Kidney capillary endothelial cell (primary cell): ENCODE data around the gene KDM5A.

Source experiments
- DNase-seq: peaks from one replicate; pipeline ENCODE4 v3.0.0-alpha.2; 2018; ENCODE audit warnings: low spot score

KDM5A gene

DNA sequence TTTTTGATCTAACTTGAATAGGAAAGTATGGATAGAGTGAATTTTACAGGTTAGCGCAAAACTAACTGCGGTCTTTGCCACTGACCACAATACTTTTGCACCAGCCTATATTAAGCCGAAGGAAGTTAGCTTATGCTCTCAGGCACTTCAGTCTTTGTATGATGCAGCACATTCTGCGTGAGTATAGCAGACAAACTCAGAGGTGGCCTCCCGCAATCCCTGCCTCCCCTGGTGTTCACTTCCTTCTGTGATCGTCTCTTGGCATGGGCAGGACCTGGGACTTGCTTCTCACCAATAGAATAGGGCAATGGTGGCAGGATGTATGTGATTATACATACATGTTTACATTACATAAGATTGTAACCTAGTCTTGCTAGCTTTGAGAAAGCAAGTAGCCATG lies 116.2 kb downstream of the KDM5A start:
- DNase-seq, result no peak

DNA sequence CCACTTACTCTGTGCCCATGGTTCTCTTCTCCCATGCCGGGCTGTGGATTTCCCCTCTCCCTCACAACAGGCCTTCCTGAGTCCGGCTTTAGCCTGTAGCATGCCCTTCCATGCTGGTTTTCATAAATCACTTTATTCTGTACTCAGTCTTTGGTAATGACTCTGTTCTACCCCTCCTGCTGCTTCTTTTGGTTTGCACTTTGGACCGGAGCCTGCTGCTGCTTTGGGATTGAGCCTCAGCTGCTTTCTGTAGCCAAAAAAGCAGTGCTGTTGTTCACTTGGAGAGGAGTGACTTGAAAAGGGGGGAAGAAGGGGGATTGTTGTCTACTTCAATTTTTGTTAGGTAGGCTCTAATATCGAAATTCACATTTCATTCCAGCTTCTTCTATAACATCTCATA lies 118.0 kb downstream of the KDM5A start:
- DNase-seq, result no peak

DNA sequence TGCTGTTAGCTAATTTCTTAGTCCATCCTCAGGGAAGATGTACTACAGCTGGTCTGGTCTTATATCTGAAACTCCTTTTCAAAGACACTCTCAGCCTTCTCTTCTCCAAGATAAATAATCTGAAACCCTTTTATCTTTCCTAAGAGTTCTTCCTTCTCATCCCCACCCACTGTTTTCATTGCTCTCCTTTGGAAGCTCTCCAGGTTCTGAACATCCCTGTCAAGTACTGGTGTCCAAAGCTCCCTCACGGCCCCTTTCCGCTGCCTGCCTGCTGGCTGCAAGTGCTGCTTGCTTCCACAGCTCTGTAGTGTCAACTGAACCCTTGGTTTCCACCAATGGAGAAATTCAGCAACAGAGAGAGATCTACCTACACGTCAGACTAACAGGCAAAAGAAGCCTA lies 119.9 kb downstream of the KDM5A start:
- DNase-seq, result no peak

- DNase-seq, result no peak
Measured at GRCh38 chr12:268483-268840, 120.7 kb downstream of the KDM5A start.

DNA sequence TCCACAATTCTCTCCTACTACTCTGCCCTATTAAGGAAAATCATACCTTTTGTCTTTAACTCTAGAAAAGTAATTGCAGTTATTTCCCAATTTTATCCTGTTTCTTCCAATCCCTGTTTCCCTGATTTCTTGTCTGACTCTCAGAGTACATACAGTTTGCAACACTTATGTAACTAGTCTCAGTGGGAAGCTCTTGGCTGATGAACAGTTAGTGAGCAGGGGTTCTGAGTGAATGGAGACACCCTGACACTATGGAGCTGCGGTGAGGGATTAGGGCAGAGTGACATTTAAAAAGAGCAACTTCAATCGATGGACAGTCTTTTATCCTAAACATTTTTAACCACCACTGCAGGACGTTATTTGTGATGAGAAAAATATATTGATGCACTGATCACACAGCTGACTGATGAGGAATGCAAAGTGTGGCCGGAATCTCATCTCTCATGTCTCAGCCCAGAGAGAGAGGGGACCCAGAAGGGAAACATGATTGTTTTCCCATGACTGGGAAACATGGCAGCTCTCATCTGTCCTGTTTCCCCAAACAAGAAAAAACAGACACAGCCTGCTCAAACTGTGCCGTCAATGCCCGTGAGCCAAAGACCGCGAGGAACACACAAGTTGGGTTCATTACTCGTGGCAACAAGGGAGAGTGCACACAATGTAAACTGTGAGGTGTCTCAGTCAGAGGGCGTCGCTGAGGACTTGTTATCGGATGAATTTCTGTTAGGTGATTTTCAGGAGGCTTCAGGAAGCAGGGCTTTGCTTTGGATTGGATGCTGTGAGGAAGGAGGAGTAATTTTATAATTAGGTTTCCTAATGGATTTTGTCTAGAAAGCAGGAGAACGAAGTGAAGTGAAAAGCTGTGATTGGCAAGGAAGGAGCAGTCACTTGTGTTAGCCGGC lies 121.3 kb downstream of the KDM5A start:
- no peak for DNase-seq

- DNase-seq, result no peak
Measured at GRCh38 chr12:265096-265495, 124.0 kb downstream of the KDM5A start.

DNA sequence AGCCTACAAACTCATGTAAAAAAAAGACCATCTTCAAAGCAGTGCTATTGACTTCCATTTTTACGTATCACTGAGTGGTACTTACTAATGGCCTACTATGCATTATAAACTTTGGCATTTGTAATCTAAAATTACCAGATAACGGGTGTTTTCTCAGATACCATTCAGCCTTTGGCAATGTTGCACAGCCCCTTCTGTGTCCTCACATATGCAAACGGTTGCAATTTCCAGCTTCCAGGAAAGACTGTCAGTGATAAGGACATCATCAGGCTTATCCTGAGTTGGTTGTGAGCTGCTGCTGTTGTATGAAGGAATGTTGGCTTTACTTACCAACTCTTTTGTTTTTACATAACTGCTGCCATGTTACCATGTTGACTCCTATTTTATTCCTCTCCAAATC lies 124.9 kb downstream of the KDM5A start:
- DNase-seq, result no peak

GRCh38 chr12:263574-263973 lies 125.5 kb downstream of the KDM5A start:
- no peak for DNase-seq

- DNase-seq, result no peak
Measured at GRCh38 chr12:262817-263216, 126.3 kb downstream of the KDM5A start, which contains the start of gene SLC6A13. TSS of gene SLC6A13 (minus strand) at chr12:262836. CDS start at chr12:260052, 2,784 bp downstream.

DNA sequence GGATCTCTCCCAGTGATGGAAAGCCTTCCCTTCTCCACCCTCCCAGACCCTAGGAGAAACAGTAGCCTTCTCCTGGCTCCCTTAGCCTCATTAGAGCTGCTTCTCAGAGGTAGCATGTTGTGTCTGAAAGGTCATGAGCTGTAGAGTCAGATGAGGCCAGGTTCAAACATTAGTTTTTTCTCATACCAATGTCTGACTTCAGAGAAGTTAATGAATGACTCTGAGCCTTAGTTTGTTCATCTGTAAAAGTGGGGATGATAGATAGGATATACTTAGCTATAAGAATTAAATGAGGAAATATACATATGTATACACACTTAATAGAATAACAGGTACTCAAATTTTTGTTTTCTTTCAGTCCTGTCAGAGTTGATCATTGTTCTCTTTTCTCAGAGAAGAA lies 127.0 kb downstream of the KDM5A start:
- DNase-seq, result no peak

GRCh38 chr12:257521-258321 lies 131.4 kb downstream of the KDM5A start:
- DNase-seq, result no peak

GRCh38 chr12:256958-257357 lies 132.2 kb downstream of the KDM5A start:
- DNase-seq, result no peak

DNA sequence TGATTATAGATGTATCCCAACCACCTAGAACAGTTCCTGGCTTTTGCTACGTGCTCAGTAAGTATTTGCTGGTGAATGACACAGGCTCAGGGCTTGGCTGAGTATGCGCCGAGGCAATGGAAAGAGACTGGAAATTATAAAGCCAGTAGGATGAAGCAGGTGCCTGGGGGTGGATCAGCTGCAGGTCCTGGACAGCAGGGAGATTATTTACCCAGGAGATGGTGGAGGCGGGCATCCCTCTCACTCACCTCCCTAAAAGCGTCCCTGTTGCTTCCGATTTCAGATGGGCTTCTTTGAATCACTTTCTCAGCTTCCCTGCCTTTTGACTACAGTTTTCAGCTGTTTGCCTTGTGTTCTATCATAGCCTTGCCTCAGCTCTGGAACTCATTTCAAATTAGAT lies 132.9 kb downstream of the KDM5A start:
- no peak for DNase-seq

DNA sequence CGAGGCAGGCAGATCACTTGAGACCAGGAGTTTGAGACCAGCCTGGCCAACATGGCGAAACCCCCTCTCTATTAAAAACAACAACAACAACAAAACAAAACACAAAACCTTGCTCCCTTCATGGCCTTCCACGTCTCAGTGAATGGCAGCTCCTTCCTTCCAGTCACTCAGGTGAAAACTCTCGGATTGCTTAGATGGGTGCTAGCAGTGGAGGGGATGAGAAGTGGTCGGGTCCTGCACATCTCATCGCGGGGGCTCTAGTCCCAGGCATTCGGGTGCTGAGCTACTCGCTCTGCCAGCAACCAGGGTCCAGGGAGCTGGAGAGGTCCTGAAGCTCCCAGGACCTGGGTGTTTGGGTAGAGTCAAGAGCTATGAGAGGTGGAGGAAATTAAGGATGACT lies 134.2 kb downstream of the KDM5A start:
- no peak for DNase-seq

DNA sequence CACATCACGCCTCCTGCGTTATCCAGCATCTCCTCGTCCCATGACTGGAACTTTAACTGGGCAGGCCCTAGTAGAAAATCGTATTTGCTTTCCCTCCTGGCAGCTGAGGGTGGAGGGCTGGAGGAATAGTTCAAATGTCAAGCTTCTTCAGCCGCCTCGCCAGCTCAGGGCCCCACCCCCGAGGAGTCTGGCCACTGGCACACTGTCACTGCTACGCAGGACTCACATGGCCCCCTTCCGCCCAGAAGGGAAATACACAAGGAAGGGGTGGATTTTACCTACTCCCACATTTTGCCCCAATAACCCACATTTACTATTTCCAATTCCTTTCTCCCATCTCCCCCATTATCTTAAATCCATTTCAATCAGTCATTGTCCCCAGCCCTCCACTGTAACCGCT lies 135.1 kb downstream of the KDM5A start:
- no peak for DNase-seq

DNA sequence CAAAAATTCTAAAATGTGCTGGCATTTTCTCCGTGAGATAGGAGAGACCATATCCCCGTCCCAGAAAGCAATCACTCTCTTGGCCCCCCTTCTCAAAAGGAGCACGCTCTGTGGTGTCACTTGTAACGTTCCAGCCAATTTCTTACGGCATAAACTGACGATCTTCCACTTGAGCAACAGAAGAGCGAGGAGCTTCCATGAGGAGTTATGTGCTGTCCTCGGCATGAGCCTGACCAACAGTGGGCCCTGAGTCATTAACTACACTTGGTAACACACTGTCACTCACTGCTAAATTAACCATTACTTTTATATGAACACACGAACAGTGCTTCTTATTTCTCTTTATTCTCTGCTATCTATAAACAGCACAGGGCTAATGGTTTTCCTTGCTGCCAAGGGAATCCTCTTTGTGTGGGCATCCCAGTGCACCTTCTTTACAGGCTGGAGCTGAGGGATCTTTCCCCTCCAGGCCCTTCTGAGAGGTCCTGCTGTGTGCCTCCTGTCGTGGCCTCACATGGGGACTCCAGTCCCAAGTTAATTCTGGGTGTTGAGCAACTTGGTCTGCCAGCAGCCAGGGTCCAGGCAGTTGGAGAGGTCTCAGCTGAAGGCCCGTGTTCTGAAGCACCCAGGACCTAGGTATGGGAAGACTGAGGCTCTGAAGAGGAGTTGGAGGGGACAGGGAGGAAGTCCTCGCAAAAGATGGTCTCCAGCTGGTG lies 135.8 kb downstream of the KDM5A start:
- no peak for DNase-seq

DNA sequence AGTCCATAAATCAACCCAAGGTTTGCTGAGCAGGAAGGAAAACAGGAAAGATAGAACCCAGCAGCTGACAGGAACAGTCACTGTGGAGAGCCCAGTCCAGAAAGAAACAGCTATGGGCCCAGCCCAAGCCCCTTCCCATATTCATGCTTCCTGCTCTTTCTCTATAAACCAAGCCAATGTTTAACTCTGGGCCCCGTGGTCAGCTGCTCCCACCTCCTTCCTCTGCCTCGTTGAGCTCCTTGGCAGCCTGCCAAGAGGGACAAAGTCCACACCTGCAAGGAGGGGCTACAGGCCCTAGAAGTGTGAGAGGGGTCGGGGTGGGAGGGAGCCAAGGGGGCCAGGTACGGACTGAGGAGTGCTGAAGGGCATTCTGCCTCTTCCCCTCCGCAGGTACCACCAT lies 136.5 kb downstream of the KDM5A start:
- no peak for DNase-seq

GRCh38 chr12:247271-247670 lies 141.8 kb downstream of the KDM5A start:
- no peak for DNase-seq

DNA sequence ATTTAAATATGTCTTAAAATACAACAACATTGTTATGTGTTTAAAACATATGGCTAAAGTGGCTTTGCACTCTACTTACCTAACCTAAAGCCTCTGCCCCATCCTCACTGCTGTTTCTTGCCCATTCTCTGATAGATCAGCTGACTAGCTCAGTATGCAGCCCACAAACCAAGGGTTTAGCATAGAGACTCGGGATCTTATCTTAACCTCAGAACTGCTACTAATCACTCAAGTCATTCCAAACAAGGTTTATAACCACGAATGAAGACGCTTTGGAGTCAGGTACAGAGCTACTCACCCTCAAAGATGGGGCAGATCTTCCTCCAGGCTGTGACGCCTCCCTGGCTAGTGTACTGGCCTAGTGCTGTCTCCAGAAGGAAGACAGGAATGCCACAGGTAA lies 145.7 kb downstream of the KDM5A start:
- DNase-seq, result no peak

DNA sequence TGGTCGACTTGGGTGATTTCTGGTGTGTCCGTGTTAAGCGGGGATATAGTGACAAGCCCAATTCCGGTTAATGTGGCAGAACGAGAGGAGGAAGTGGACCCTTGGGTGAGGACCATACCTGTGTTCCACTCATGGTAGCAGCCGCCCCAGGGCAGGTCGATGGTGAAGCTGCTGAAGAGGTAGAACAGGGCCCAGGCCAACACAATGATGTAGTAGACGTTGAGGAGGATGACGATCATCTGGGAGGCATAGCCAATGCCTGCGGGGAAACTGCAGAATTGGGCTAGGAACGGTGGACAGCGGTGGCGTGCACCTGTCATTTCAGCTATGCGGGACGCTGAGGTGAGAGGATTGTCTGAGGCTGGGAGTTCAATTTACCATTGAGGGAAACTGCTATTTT lies 146.6 kb downstream of the KDM5A start:
- no peak for DNase-seq

- DNase-seq, result no peak
Measured at GRCh38 chr12:241266-241665, 147.9 kb downstream of the KDM5A start.

DNA sequence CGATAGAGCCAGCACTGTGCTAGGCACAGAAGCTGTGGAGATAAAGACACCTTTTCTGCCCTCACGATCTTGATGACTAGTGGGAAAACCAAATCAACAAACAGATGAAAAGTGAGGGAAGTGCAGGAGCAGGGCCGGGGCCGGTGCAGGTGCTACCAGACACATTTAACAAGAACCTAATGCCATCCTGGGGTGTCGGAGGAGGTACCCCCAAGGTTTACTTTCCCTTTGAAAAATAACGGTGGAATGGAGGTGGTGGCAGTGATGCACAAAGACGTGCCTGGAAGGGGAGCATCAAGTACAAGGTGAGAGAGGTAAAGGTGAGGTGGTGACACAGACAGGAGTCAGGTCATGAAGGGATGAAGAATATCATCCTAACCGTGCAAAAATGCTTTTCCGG lies 148.6 kb downstream of the KDM5A start:
- no peak for DNase-seq
